NCI-H2171 (cell line): Measurements from ENCODE around the gene CCDC68.

Experiments
- DNase-seq: peaks from one replicate; lab custom pipeline; 2025; lab: John Stamatoyannopoulos, UW

Gene CCDC68

DNA sequence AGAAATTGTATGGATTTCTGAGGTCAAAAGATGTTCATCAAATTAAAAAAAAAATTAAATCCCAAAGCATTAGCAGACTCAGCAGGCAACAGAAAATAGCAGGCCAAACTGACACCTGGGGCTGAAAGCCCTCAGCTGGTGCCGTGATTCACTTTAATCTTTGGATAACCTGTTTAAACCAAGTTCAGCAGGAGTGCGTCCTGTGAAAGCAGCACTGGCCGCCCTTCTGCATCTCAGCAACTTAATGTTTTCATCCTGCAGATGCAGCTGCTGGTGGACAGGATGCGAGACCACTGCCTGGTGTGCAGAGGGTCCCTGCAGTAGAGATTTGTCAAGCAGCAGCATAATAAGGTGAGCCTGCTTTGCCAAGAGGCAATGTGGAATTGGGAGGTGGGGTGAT lies 41.2 kb downstream of the CCDC68 start:
- no peak for DNase-seq

DNA sequence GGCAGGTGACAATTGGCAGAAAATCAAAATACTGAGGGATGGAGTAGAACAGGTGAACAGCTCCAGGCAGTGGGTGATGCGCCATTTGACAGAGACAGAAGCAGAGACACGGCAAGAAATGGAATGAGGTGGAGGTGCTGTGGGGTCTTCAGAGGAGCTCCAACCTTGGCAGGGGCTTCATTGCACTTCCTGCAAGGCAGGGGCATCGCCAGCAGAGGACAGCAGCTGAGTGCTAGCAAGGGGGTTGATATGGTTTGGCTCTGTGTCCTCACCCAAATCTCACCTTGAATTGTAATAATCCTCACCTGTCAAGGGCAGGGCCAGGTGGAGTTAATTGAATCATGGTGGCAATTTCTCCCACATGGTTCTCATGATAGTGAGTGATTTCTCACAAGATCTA lies 42.8 kb downstream of the CCDC68 start:
- DNase-seq: no peak

GRCh38 chr18:54914816-54915215 lies 44.4 kb downstream of the CCDC68 start:
- DNase-seq: no peak

- no peak for DNase-seq
Measured at GRCh38 chr18:54911551-54911950, 47.7 kb downstream of the CCDC68 start.

DNA sequence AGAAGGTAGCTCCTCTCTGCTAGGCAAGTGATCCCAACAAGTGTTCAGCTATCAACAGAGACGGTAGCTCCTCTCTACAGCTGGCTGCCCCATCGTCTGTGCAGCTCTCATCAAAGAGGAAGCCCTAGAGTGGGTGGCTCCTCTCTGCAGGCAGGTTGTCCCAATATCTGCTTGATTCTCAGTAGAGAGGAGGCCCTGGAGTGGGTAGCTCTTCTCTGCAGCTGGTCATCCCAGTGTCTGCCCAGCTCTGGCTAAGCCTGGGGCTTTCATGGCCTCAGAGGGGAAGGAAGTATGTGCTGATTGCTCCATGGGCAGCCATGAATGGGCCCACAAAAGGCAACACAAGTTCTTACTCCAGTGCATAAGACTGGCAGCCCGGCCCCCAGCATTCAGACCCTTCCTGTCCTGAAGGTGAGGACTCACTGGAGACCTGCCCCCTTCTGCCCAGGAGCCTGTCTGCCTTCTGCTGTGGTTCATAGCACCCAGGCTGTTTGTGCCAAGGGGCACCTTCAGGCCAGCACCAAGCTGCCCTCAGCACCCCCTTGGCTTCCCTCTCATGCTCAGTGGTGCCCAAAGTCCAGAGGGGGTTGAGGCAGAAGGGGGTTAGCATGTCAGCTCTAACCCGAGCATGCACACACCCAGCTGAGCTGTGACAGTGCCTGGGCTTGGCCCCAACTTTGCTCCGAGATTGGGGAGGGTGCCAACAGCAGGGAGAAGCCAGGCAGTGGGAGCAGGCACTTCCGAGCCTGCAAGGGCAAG lies 48.9 kb downstream of the CCDC68 start:
- DNase-seq: no peak

GRCh38 chr18:54909538-54909937 lies 49.7 kb downstream of the CCDC68 start:
- DNase-seq: no peak

DNA sequence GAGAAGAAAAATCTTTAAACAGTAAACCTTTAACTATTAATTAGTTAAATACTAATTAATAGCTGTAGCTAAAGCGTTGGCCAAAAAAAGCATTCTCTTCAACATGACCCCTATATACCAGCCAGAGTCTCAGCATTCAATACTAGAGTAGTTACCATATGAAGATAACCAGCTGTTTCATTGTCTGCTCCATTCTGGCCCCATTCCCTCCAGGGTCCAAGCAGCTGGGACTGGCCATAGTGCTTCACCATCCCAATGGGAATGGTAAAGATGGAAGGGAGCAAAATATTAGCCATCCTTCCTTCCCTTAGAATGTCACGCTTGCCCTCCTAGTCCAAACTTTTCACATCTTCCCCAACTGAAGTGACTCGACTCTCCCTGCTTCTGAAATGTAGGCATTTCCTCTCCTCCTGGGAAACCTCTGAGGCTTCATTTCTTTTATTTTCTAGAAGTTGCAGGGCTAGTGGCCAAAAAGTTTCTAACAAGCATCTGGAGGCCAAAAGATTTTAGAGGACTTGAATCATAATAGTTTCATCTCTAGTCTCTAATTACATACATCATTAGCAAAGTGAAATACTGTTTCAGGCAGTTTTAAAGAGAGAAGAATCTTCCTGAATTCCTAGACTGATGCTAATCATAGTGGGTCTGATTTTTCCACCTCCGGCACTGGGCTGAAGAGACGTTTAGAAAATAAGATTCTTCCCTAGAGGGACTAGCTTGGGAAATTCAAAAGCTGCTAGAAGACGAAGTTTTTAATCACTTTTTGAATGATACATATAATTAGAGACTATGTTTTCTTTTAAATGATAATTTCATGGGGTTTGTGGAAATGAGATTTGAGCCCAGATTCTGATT lies 52.7 kb downstream of the CCDC68 start:
- DNase-seq: no peak

GRCh38 chr18:54905629-54906028 lies 53.6 kb downstream of the CCDC68 start:
- no peak for DNase-seq

DNA sequence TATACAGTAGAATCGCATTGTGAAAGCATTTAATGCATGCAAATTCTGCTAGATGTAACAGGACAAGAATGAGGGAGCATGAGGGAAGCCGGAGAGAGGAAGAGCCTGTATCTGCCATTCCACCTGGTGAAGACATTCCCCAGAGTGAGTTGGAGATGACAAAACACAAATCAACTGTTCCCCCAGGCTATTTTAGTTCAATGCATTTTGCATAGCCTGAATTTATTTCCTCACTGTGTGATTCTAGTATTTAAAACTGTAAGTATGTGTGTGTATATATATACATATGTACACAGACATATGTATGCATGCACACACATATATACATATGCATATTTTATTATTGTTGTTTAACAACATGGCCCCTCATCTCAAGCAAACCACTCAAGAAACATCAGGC lies 54.7 kb downstream of the CCDC68 start:
- no peak for DNase-seq

DNA sequence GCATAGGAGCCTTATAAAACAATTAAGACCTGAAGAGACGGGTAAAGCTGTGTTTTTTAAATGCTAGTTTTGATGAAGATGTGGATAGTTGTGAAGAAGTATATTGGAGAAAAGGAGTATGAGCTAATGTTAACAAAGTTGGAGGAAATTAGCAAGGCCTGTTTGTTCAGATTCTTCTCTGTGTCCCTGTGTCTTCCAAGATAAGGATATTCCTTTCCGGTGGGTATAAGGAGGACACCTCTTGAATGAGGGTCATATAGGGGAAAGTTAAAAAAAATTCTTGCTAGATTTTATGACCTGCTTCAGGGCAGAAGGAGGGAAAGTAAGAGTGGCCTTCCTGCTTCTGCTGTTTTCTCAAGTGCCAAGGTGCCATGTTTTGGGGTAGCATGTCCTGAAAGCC lies 59.0 kb downstream of the CCDC68 start:
- DNase-seq: no peak

DNA sequence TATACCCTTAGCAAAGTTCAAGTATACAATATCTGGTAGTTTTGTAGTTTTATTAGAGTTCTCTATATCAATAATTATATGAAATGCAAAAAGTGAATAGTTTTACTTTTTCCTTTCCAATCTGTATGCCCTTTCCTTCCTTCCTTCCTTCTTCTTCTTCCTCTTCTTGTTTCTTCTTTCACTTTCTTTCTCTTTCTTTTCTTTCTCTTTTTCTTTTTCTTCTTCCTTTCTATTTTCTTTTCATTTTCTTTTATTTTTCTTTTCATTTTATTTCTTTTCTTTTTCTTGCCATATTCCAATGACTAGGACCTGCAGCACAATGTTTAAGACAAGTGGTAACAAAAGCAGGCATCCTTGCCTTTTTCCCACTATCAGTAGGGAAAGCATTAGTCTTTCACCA lies 59.8 kb downstream of the CCDC68 start:
- DNase-seq: no peak

DNA sequence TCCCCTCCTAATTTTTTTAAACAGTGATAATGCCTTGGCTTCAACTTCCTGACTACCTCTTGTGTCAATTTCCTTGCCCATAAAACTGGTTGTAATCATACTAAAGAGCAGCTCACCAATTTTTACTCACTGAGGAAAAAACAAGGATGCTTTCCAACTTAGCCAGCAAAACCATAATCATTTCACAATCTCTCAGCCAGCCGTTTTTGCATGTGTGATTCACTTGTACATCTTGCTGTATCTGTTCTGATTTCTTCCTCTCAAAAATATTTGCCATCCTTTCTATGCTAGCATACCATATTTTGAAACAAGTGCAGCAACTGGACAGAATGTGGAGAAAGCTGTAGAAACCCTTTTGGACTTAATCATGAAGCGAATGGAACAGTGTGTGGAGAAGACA lies 70.3 kb downstream of the CCDC68 start:
- DNase-seq: no peak

DNA sequence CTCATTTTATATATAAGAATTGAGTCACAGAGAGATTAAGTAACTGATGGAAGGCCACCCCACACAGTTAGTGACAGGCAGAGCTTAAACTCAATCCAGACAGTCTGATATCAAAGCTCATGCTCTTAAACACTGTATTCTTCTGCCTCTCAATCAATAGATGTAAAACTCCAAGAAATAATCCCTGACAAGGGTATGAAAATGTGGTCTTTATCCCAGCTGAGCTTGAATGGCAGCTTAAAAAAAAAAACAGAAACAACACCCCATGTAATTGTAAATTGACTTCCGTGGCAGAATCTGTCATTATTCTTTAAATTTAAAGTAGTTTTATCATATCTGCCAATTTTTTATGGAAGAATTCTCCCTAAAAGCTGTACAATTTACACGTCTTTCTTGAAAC lies 70.9 kb downstream of the CCDC68 start:
- DNase-seq: no peak

GRCh38 chr18:54883816-54884604 lies 75.3 kb downstream of the CCDC68 start:
- no peak for DNase-seq

GRCh38 chr18:54882318-54882717 lies 76.9 kb downstream of the CCDC68 start:
- no peak for DNase-seq

- no peak for DNase-seq
Measured at GRCh38 chr18:54881229-54881768, 78.0 kb downstream of the CCDC68 start.

GRCh38 chr18:54880395-54881105 lies 78.7 kb downstream of the CCDC68 start:
- no peak for DNase-seq

GRCh38 chr18:54879691-54880090 lies 79.6 kb downstream of the CCDC68 start:
- DNase-seq: no peak

DNA sequence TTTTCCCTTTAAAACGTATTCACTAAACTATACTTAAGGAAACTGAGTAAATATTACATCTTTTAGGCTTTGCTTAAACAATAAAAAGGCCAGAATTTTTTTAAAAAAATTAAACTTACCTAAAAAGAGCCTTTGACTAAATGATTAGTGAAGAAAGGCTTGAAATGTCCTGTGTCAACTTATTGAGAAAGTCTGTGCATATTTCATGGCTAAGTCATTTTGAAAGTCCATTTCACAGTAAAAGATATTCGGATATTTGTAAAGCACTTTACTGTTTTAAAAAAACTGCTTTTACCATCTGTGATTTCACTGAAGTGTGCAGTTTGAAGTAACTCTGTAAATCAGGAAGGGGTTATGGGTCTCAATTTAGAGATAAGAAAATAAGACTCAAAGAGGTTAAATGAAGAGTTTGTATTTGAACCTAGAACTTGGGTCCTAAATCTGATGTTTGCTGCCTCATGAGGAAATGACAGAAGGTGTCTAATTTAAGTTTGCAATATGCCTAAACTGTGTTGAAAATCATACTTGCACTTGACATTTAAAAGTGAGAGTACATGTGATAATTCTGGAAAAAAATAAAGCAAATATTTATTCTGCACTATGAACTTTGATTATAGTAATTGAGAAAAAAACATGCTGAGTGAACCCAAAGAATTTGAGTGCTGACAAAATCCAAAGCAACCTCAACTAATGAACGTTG lies 80.5 kb downstream of the CCDC68 start:
- no peak for DNase-seq

- DNase-seq: no peak
Measured at GRCh38 chr18:54878159-54878622, 81.1 kb downstream of the CCDC68 start.

DNA sequence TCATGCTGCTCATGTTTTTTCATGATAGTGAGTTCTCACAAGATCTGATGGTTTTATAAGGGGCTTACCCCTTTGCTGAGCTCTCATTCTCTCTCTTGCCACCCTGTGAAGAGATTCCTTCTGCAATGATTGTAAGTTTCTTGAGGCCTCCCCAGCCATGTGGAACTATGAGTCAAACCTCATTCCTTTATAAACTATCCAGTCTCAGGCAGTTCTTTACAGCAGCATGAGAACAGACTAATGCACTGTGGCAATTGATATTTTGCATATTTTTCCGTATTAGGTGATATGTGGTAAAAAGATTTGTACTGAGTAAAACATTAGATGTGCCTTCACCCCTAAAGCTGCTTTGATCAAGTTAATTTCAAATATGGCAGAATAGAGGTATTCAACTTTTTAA lies 82.2 kb downstream of the CCDC68 start:
- DNase-seq: no peak
